PC-3 (cell line): ENCODE data around the gene SAMD4A.

ENCODE experiments used
- CTCF ChIP-seq: fragments of 300-600 bp; sonication (generic); conservative IDR thresholded peaks from 2 replicates; pipeline ENCODE4 v1.5.1; 2017; ENCODE audit warnings: antibody characterized with exemption, low read depth, mild to moderate bottlenecking, low read length
- EZH2 ChIP-seq: fragments of 300-600 bp; sonication (generic); IDR thresholded peaks from one replicate; pipeline ENCODE4 v1.6.1; 2017; ENCODE audit warnings: antibody characterized with exemption, mild to moderate bottlenecking, low read length; ENCODE audit not compliant: unreplicated experiment
- EZH2phosphoT487 ChIP-seq: fragments of 300-600 bp; sonication (generic); IDR thresholded peaks from 2 replicates; pipeline ENCODE4 v1.6.1; 2018; ENCODE audit warnings: mild to moderate bottlenecking, antibody characterized with exemption, low read length, borderline replicate concordance

DNA sequence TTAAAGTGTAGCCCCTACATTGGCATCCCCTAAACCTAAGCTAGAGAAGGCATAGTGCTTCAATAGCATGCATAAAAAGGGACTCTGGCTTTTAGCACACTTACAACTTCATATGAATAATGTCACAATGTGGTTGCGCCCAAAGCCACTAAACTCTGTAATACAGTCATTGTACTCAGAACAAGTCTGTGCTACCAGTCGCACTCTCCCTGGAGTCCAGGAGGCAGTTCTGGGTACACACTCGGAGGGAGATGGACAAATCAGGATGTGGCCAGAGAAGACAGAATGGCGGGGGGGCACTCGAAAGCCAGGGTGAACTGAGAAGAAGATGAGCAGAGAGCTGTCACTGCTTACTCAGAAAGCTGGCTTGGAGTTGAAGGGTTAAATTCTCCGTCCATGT lies 10.6 kb downstream of the SAMD4A start:
- no peak for TF ChIP-seq CTCF
- no peak for TF ChIP-seq EZH2phosphoT487
- no peak for TF ChIP-seq EZH2
